GM11168 (cell line): Measurements from ENCODE around the gene CYB5R3.
"Not testable (repeated sequence)": the region's sequence is repeated elsewhere in the genome, so short reads cannot be mapped to it uniquely, and the experiment has no call there.

Experiments used
- in situ Hi-C: fragments of 300-500 bp; cut with MboI; formaldehyde crosslinking; loops from one replicate; pipeline ENCODE4 v1.12.0; 2022; ENCODE audit warnings: low sequenced_read_pairs; ENCODE audit not compliant: unreplicated experiment

CYB5R3 gene

DNA sequence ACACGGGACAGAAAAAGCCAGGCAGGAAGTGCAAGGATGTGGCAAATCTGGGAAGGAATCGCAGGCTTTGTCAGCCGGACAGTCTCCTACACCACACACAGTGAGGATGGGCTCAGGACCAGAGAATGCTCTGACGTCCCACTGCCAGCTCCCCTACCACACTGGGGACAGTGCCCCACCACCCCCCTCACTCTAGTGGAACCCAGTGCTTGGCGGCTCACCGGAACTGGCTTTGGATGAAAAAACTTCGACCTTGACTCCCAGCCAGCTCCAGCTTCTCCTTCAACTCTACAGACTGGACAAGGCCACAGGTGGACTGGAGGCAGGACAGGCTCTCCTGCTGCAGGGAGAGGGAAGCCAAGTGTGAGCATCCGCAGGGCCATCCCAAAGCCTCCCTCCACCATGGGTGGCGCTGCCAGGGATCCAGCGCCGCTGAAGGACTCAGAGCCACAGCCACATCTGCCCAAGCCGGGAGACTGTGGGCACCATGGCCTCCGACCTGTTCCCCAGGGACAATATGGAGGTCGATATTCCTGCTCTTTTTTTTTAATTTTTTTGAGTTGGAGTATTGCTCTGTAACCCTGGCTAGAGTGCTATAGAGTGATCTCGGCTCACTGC is 71.5 kb downstream of the CYB5R3 start:
- in situ Hi-C loops: loop anchor here (5.0 kb wide), 1 partner anchor 65 kb away; no protein-coding TSS in a partner anchor

- in situ Hi-C loops: loop anchor here (5.0 kb wide), 1 partner anchor 65 kb away; no protein-coding TSS in a partner anchor
Observed at GRCh38 chr22:42577141-42577540, 72.1 kb downstream of the CYB5R3 start.

DNA sequence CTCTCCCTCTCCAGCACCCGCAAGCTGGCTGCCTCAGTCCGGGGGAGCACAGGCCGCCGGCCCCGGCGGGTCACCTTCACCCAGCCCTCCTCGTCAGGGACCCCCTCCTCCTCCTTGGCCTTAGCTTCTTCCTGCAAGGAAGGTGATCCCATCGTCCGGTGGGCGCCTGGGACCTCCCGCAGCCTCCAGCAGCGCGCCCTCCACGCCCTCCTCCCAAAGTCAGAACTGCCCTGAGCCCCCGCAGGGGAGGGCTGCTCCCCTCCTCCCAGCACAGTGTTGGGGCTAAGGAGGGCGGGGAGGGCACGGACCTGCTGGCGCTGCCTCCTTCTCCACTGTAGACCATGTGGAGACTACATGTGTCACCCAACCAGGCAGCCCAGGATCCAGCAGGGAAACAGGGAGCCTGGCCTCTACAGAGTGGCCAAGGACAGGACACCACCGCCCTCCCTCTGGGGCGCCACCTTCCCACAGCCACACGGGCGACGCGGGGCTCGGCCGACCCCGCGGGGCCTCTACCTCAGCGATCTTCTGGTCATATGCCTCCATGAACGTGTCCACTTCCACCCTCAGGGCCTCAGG is 73.1 kb downstream of the CYB5R3 start:
- in situ Hi-C loops: loop anchor here (5.0 kb wide), 1 partner anchor 64 kb away; no protein-coding TSS in a partner anchor

DNA sequence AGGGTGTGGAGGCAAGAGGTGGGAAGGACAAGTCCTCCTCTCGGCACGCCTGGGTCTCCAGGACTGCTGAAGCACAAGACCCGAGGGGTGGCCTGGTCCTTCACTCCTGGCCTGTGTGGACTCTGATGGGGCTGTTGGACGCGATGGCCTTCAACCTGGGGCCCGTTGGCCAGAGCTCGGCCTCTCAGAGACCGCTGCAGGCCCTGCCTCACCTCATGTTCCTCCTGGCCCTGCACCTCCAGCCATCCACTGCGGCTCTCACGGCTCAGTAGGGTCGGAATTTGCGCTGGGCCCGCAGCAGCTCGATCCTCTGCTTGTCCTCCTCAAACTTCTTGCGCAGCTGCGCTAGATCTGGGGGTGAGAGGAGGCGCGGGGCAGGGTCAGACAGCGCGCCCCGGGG is 74.7 kb downstream of the CYB5R3 start:
- in situ Hi-C loops: not testable (repeated sequence)

DNA sequence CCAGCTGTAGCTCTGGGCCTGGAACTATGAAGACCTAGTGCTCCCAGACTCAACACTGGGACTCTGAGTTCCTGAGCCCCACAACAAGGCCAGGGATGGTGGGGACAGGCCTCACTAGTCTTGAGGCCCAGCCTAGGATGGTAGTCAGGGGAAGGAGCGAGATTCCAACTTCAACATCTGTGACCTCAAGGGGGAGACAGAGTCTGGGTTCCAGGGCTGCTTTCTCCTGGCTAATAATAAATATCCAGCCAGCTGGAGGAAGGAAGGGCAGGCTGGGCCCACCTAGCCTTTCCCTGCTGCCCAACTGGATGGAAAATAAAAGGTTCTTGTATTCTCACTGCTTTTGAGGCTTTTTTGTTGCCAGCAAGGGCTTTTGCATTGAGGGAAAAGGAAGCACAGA is 75.1 kb downstream of the CYB5R3 start:
- in situ Hi-C loops: not testable (repeated sequence)

- in situ Hi-C loops: not testable (repeated sequence)
Observed at GRCh38 chr22:42571068-42571467, 78.1 kb downstream of the CYB5R3 start.

DNA sequence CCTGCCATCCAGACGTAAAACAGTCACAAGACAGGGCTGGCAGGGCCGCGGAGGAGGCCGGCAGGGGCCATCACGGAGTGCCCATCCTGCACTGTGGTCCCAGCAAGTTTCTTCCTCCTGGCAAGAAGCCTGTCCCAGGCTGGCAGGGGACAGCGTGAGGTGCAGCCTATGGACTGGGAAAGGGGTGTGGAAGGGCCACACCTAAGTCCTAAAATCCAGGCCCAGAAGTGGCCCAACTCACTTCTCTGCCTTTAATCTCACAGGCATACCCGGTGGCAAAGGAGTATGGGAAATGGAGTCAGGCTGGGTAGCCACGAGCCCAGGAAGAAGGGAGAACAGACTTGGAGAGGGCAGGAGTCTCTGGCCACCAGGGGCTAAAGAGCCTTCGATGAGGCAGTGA is 78.6 kb downstream of the CYB5R3 start:
- in situ Hi-C loops: not testable (repeated sequence)

GRCh38 chr22:42567950-42568349 is 81.2 kb downstream of the CYB5R3 start:
- in situ Hi-C loops: not testable (repeated sequence)
